T47D (cell line): ENCODE results near the gene C5.

ENCODE experiments used
- DNase-seq, 2 experiments: peaks; one replicate each; pipeline versions ENCODE4 v3.0.0 to v3.0.0-alpha.2; 2011 to 2012; ENCODE audit warnings: low read depth in 1 of 2, low spot score in 1 of 2
- JUND ChIP-seq: IDR thresholded peaks from 2 replicates; pipeline ENCODE4 v1.6.1; 2012; ENCODE audit warnings: low read depth
- in situ Hi-C: cut with HindIII; loops from 2 replicates; pipeline ENCODE4 v1.10.0; 2016; ENCODE audit warnings: low sequenced_read_pairs, low pct_unique_long_range_greater_than_20kb

The C5 gene

DNA sequence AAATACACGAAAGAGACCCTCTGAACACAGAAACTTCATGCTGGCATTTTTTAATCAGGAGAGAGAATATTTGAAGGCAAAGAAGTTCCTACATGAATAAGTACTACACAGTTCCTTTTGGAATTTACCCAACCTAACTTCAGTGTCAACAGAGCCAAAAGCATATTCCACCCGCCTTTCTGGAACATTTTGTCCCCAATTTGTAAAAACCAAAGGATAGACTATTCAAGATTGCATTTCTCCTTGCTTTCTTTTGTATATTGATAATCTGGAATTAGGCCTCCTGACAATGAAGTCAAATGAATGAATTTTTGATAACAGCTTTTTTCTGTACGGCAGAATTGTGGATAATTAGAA lies 84.1 kb downstream of the C5 start:
- DNase-seq: no peak
- in situ Hi-C loops: no loop called here
- no peak for TF ChIP-seq JUND

GRCh38 chr9:120965344-120966012 lies 84.6 kb downstream of the C5 start:
- in situ Hi-C loops: no loop called here
- no peak for DNase-seq
- TF ChIP-seq JUND: no peak

GRCh38 chr9:120961936-120962335 lies 88.1 kb downstream of the C5 start:
- in situ Hi-C loops: no loop called here
- DNase-seq: no peak
- TF ChIP-seq JUND: no peak

DNA sequence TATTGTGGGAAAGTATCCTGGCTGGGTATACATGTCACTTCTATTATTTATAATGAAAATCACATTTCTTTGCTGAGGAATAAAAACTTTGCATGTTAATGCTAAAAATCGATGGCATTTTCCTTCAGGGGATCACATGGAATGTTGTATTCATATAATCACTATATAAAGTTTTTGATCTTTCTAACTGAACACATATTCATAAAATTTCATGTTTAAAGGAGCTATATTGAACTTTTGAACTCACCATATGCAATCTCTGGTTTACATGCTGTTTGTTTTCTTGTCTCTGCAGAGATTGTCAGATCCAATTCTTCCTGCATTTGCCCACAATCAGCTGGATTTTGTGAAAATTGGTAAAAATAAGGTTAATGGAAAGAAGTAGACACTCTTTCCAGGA lies 90.1 kb downstream of the C5 start:
- DNase-seq: no peak
- TF ChIP-seq JUND: no peak
- in situ Hi-C loops: no loop called here

- in situ Hi-C loops: no loop called here
- TF ChIP-seq JUND: no peak
- no peak for DNase-seq
Measured at GRCh38 chr9:120956862-120957261, 93.2 kb downstream of the C5 start.

- in situ Hi-C loops: no loop called here
- TF ChIP-seq JUND: no peak
- DNase-seq: no peak
Measured at GRCh38 chr9:120951960-120952618, 98.0 kb downstream of the C5 start.

GRCh38 chr9:120950421-120951388 lies 99.4 kb downstream of the C5 start:
- in situ Hi-C loops: no loop called here
- no peak for DNase-seq
- no peak for TF ChIP-seq JUND

DNA sequence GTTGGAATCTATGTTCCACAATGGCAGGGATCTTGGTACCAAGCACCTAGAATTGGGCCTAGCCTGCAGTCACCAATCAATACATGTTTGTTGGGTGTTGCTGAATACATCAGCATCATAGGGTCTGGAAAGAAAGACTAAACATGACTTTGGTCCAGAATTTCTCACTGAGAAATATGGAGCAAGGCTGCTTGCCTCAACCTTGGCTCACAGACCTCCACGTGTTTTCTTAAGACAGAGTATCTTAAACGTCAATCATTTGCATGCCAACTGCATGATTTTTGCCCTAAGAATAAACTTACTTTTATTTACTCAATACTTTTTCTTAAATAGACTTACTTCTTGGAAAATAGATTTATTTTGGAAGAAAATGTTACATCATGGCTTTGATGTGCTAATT lies 100.8 kb downstream of the C5 start:
- no peak for DNase-seq
- no peak for TF ChIP-seq JUND
- in situ Hi-C loops: loop anchor here (25.0 kb wide), 1 partner anchor 187 kb away; no protein-coding TSS in a partner anchor

DNA sequence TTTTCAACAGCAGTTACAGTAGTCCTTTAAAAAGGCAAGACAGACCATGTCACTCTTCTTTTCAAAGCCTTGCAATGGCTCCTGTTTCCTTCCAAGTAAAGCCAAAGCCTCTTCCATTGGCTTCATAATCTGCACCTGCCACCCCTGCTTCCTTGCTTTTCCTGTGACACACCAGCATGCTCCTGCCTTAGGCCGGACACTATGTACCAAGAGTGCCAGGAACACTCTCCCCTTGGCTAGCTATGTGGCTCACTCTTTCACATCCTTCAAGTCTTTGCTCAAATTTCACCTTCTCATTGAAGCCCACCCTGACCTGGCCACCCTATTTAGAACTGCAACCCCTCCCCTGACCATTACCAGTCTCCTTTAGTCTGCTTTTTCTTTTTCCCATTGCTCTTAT lies 101.3 kb downstream of the C5 start:
- no peak for DNase-seq
- in situ Hi-C loops: loop anchor here (25.0 kb wide), 1 partner anchor 187 kb away; no protein-coding TSS in a partner anchor
- no peak for TF ChIP-seq JUND

- TF ChIP-seq JUND: no peak
- in situ Hi-C loops: loop anchor here (25.0 kb wide), 1 partner anchor 185 kb away; no protein-coding TSS in a partner anchor
- DNase-seq: no peak
Measured at GRCh38 chr9:120947222-120947621, 102.9 kb downstream of the C5 start.

- DNase-seq: no peak
- in situ Hi-C loops: loop anchor here (25.0 kb wide), 1 partner anchor 184 kb away; no protein-coding TSS in a partner anchor
- TF ChIP-seq JUND: no peak
Measured at GRCh38 chr9:120946259-120946658, 103.8 kb downstream of the C5 start.

DNA sequence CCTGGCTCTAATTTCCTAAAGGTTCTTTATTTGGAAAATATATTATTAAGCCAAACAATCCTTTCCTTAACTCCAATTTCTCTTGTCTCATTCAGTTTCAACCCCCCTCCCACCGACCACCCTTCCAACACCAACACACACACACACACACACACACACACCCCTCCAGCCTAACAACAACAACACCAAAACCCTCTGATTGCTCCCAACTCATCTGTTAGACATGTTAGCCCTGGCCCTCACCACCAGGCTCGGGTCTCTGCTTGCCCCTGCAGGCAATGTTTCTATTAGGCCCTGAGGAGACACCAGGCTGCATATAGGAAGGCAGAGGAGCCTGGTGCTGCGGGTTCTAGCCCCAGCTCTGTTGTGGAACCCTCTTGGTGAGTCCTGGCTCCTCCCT lies 105.1 kb downstream of the C5 start:
- no peak for TF ChIP-seq JUND
- in situ Hi-C loops: loop anchor here (25.0 kb wide), 1 partner anchor 183 kb away; no protein-coding TSS in a partner anchor
- no peak for DNase-seq
